ENCODE results near the gene FGFR3.
A peak's percentile ranks its signal among the peaks of the same experiment; 100 is the strongest.

Gene FGFR3

GRCh38 chr4:1792832-1793495 lies at the start of gene FGFR3:
FGFR3 (plus strand) TSS chr4:1793293; CDS start chr4:1793935, 642 bp downstream.
- DNase-seq: no peak

GRCh38 chr4:1743551-1743950 lies 49.5 kb upstream of the FGFR3 start:
- DNase-seq: no peak

- no peak for DNase-seq
These were observed 49.1 kb upstream of the FGFR3 start for GRCh38 chr4:1743975-1744374.

- no peak for DNase-seq
These were observed 48.5 kb upstream of the FGFR3 start for GRCh38 chr4:1744552-1744951.

- no peak for DNase-seq
These were observed 47.9 kb upstream of the FGFR3 start for GRCh38 chr4:1745165-1745564.

- DNase-seq: no peak
These were observed 47.4 kb upstream of the FGFR3 start for GRCh38 chr4:1745697-1746096.

- peak; percentile 42 for DNase-seq
These were observed 46.8 kb upstream of the FGFR3 start for GRCh38 chr4:1746265-1746691.

- no peak for DNase-seq
These were observed 46.0 kb upstream of the FGFR3 start for GRCh38 chr4:1746919-1747602.

- DNase-seq: no peak
These were observed 45.5 kb upstream of the FGFR3 start for GRCh38 chr4:1747603-1747967.

- DNase-seq: peak; percentile 50
These were observed 44.6 kb upstream of the FGFR3 start for GRCh38 chr4:1748465-1748995.

- no peak for DNase-seq
These were observed 43.7 kb upstream of the FGFR3 start for GRCh38 chr4:1749370-1749769.

- no peak for DNase-seq
These were observed 43.3 kb upstream of the FGFR3 start for GRCh38 chr4:1749826-1750225.

- no peak for DNase-seq
These were observed 42.5 kb upstream of the FGFR3 start for GRCh38 chr4:1750381-1751154.

GRCh38 chr4:1751155-1751918 lies 41.8 kb upstream of the FGFR3 start:
- no peak for DNase-seq

GRCh38 chr4:1751919-1752283 lies 41.2 kb upstream of the FGFR3 start:
- no peak for DNase-seq

GRCh38 chr4:1752284-1753041 lies 40.6 kb upstream of the FGFR3 start:
- DNase-seq: peak; percentile 70

GRCh38 chr4:1753294-1753696 lies 39.8 kb upstream of the FGFR3 start:
- DNase-seq: no peak

- DNase-seq: no peak
These were observed 39.3 kb upstream of the FGFR3 start for GRCh38 chr4:1753697-1754311.

- no peak for DNase-seq
These were observed 38.8 kb upstream of the FGFR3 start for GRCh38 chr4:1754336-1754735.

- DNase-seq: no peak
These were observed 37.8 kb upstream of the FGFR3 start for GRCh38 chr4:1755297-1755696.

GRCh38 chr4:1756079-1756478 lies 37.0 kb upstream of the FGFR3 start:
- DNase-seq: no peak
